Endodermal cell (in vitro differentiated cells): Measurements from ENCODE around the gene IQSEC2. TPM values are rescaled to one million over a fixed set of nuclear protein-coding genes. Genes with fewer than 3 reads are reported as not detected.
A peak's percentile ranks its signal among the peaks of the same experiment; 100 is the strongest.

Source experiments
- DNase-seq: peaks from one replicate; pipeline ENCODE4 v3.0.0-alpha.2; 2017
- H3K27ac ChIP-seq: 2 replicates; pipeline ENCODE4 v1.5.1; 2013; ENCODE audit warnings: mild to moderate bottlenecking, low read depth, low read length, moderate library complexity
- H3K27me3 ChIP-seq: 2 replicates; pipeline ENCODE4 v1.6.1; 2013; ENCODE audit warnings: mild to moderate bottlenecking, low read length, moderate library complexity; ENCODE audit not compliant: insufficient read depth, control insufficient read depth, poor library complexity, severe bottlenecking
- H3K36me3 ChIP-seq: 2 replicates; pipeline ENCODE4 v1.7.0; 2013; ENCODE audit warnings: mild to moderate bottlenecking, low read length, moderate library complexity; ENCODE audit not compliant: control insufficient read depth, insufficient read depth
- H3K4me1 ChIP-seq: one replicate; pipeline ENCODE4 v1.7.0; 2013; ENCODE audit warnings: low read length; ENCODE audit not compliant: control insufficient read depth, insufficient read depth
- H3K4me3 ChIP-seq: 2 replicates; pipeline ENCODE4 v1.5.1; 2013; ENCODE audit warnings: mild to moderate bottlenecking, low read length, moderate library complexity
- H3K9ac ChIP-seq: 2 replicates; pipeline ENCODE4 v1.6.1; 2013; ENCODE audit warnings: mild to moderate bottlenecking, low read length, moderate library complexity; ENCODE audit not compliant: poor library complexity, severe bottlenecking; ENCODE audit errors: extremely low read depth
- H3K9me3 ChIP-seq: 2 replicates; pipeline ENCODE4 v1.6.1; 2013; ENCODE audit warnings: mild to moderate bottlenecking, low read length, moderate library complexity; ENCODE audit not compliant: control insufficient read depth
- H3K27ac Mint-ChIP-seq: 2 replicates; pipeline ENCODE4 v1.8.0; 2020; ENCODE audit warnings: mixed read lengths
- H3K27me3 Mint-ChIP-seq: 2 replicates; pipeline ENCODE4 v1.8.0; 2021; ENCODE audit warnings: mild to moderate bottlenecking, mixed read lengths; ENCODE audit not compliant: insufficient read depth
- H3K36me3 Mint-ChIP-seq: 2 replicates; pipeline ENCODE4 v1.8.0; 2020; ENCODE audit warnings: low read depth, mixed read lengths
- H3K4me1 Mint-ChIP-seq: 2 replicates; pipeline ENCODE4 v1.8.0; 2020; ENCODE audit warnings: mixed read lengths
- H3K4me3 Mint-ChIP-seq: 2 replicates; pipeline ENCODE4 v1.8.0; 2020; ENCODE audit warnings: mild to moderate bottlenecking, moderate library complexity, mixed read lengths
- H3K9me3 Mint-ChIP-seq: 2 replicates; pipeline ENCODE4 v1.8.0; 2020; ENCODE audit warnings: mild to moderate bottlenecking, mixed read lengths
- CTCF ChIP-seq: fragments of 200-600 bp; sonication (generic); conservative IDR thresholded peaks from 2 replicates; pipeline ENCODE4 v1.5.0; 2021; ENCODE audit warnings: antibody characterized with exemption, mild to moderate bottlenecking
- WGBS, 2 experiments: methylation state at CpG; one replicate each; pipeline versions ENCODE4 v1.1.5 to v1.1.7; 2013; ENCODE audit warnings: missing lambda C conversion rate in 2 of 2, mixed read lengths in 1 of 2; ENCODE audit not compliant: insufficient coverage in 1 of 2, insufficient read length in 1 of 2; 5-methylcytosine and 5-hydroxymethylcytosine counted together
- total RNA-seq, 2 donors: library from RNA; stranded (reverse); fragmentation: NEBNext Ultra II Directional in 1 of 2; extraction: Animal tissue kit (Norgen Biotek cat#: 25700) in 1 of 2; gene quantifications; 2 replicates in 1 of 2; 3 replicates in 1 of 2; pipeline ENCODE4 v1.2.1, GENCODE V29; 2021

The IQSEC2 gene
- total RNA-seq, 2 donors from 2014 or later = 14.7 to 18.2 TPM

- Mint-ChIP-seq H3K36me3 (no peaks in the 10 kb centered on the region), H3K4me1 (peaks cover 18% of the 10 kb centered on the region), H3K27ac (no peak overlapping the region), H3K9me3 (peaks cover 74% of the 10 kb centered on the region), H3K4me3 (peak overlapping the region; percentile 64), H3K27me3 (peaks cover 54% of the 10 kb centered on the region)
- no peak overlapping the region for H3K4me3 ChIP-seq
- peaks cover 57% of the 10 kb centered on the region for H3K27me3 ChIP-seq
- H3K4me1 ChIP-seq = peaks cover 3% of the 10 kb centered on the region
- TF ChIP-seq CTCF = no peak
- H3K9ac ChIP-seq = no peak overlapping the region
- DNase-seq = peak; percentile 57
- WGBS, 2 experiments = 78 to 90% methylated on average over 5 to 10 of the region's 10 CpGs
- H3K27ac ChIP-seq = no peak overlapping the region
- H3K9me3 ChIP-seq = no peaks in the 10 kb centered on the region
- no peaks in the 10 kb centered on the region for H3K36me3 ChIP-seq
Measured at GRCh38 chrX:53318766-53319353, 37.5 kb upstream of the IQSEC2 start.

GRCh38 chrX:53317365-53318069 lies 36.1 kb upstream of the IQSEC2 start:
- Mint-ChIP-seq H3K36me3 (no peaks in the 10 kb centered on the region), H3K4me1 (peaks cover 18% of the 10 kb centered on the region), H3K4me3 (no peak overlapping the region), H3K27ac (no peak overlapping the region), H3K9me3 (peaks cover 77% of the 10 kb centered on the region), H3K27me3 (peaks cover 43% of the 10 kb centered on the region)
- no peak overlapping the region for H3K9ac ChIP-seq
- peak; percentile 85 for TF ChIP-seq CTCF
- H3K9me3 ChIP-seq = no peaks in the 10 kb centered on the region
- H3K27me3 ChIP-seq = peaks cover 46% of the 10 kb centered on the region
- H3K36me3 ChIP-seq = no peaks in the 10 kb centered on the region
- WGBS, 2 experiments = 0 to 8% methylated on average over 1 to 9 of the region's 10 CpGs
- DNase-seq = peak; percentile 89
- no peak overlapping the region for H3K4me3 ChIP-seq
- no peak overlapping the region for H3K27ac ChIP-seq
- peaks cover 3% of the 10 kb centered on the region for H3K4me1 ChIP-seq

DNA sequence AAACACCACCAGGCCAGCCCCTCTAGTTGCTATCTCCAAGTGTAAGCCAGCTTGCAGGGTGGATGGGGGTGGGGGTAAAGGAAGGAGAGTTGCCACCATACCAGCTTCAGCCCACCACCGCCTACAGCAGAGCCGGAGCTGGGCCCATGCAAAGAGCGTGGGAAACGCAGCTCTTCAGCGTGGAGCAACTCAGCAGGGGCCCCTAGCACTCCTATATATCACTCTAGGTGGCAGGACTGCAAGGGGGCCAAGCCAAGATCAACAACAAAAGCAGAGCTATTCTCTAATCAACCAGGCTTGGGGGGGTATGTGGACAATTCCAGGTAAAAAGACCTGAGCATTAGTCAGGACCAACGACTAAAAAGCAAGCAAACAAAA lies 35.5 kb upstream of the IQSEC2 start:
- H3K4me3 Mint-ChIP-seq = no peak overlapping the region
- H3K4me1 Mint-ChIP-seq = peaks cover 18% of the 10 kb centered on the region
- H3K9me3 Mint-ChIP-seq = peaks cover 77% of the 10 kb centered on the region
- H3K27ac Mint-ChIP-seq = no peak overlapping the region
- DNase-seq = no peak
- 70% methylated on average over 5 of the region's 6 CpGs; no CpG with 5 or more reads in 1 of the 2 experiments for WGBS, 2 experiments
- Histone ChIP-seq H3K9me3 (no peaks in the 10 kb centered on the region), H3K9ac (no peak overlapping the region), H3K27me3 (peaks cover 39% of the 10 kb centered on the region), H3K36me3 (no peaks in the 10 kb centered on the region), H3K4me3 (no peak overlapping the region), H3K4me1 (peaks cover 3% of the 10 kb centered on the region), H3K27ac (no peak overlapping the region)
- H3K36me3 Mint-ChIP-seq = no peaks in the 10 kb centered on the region
- TF ChIP-seq CTCF = no peak
- peaks cover 36% of the 10 kb centered on the region for H3K27me3 Mint-ChIP-seq
